Measurements from ENCODE around the gene PIPOX. TPM values are rescaled to one million over a fixed set of nuclear protein-coding genes. Genes with fewer than 3 reads are reported as not detected.
A peak's percentile ranks its signal among the peaks of the same experiment; 100 is the strongest.

The PIPOX gene
- total RNA-seq, 2 donors from 2014 or later: 3.2 to 5.0 TPM

DNA sequence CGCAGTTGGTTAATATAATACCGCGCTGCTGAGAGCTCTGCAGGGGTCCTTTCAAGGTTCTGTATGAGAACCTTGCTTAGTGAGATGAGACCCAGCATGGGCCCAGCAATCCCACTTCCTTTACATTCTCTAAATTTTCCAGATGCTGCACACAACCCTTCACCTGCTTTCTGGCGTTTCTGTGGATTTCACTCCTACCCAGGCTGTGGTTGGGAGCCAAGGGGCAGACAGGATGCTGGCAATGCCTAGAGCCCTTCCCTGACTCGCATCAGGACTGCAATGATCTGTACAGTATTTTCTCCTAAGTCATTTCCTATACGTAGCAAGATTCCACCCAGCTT lies 10.1 kb upstream of the PIPOX start:
- Mint-ChIP-seq H3K27ac (no peak overlapping the region), H3K4me1 (ENCODE audit: low read depth in 2 of 2) (no peaks in the 10 kb centered on the region), H3K4me3 (no peak overlapping the region), H3K36me3 (peaks cover 13% of the 10 kb centered on the region), H3K9me3 (peaks cover 4% of the 10 kb centered on the region), H3K27me3 (peaks cover 34 to 38% of the 10 kb centered on the region in 2 donors)
- no peak for ATAC-seq
- DNase-seq (ENCODE audit: low spot score): no peak

- Mint-ChIP-seq H3K27ac (no peak overlapping the region), H3K27me3 (peaks cover 32 to 38% of the 10 kb centered on the region in 2 donors), H3K36me3 (peaks cover 13% of the 10 kb centered on the region), H3K4me3 (no peak overlapping the region), H3K9me3 (peaks cover 4% of the 10 kb centered on the region), H3K4me1 (ENCODE audit: low read depth in 2 of 2) (no peaks in the 10 kb centered on the region)
- no peak for ATAC-seq
- no peak for DNase-seq (ENCODE audit: low spot score)
Observed at GRCh38 chr17:29034510-29034909, 8.4 kb upstream of the PIPOX start.

DNA sequence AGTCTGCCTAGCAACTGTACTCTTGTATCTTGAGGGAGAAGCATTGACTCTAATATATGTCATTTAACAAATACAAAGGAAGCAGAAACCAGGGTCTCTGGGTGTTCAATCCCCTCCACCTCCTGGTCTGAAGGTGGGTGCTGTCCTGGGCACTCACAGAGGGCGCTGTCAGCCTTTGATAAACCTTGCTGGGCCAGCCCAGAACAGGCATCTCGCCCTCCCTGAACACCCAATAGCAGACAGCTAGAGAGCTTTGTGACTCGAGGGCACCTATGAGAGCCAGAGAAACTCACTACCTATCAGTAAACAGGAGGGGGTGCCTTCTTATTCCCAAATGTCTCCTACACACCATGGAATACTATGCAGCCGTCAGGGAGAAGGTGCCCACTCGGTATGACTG lies 6.4 kb upstream of the PIPOX start:
- H3K4me3 Mint-ChIP-seq: no peak overlapping the region
- no peak for DNase-seq (ENCODE audit: low spot score)
- peaks cover 13% of the 10 kb centered on the region for H3K36me3 Mint-ChIP-seq
- no peaks in the 10 kb centered on the region for H3K4me1 Mint-ChIP-seq (ENCODE audit: low read depth in 2 of 2)
- H3K27ac Mint-ChIP-seq: no peak overlapping the region
- peaks cover 4% of the 10 kb centered on the region for H3K9me3 Mint-ChIP-seq
- peaks cover 27% of the 10 kb centered on the region in 2 donors for H3K27me3 Mint-ChIP-seq
- ATAC-seq: no peak

- H3K36me3 Mint-ChIP-seq: peaks cover 13% of the 10 kb centered on the region
- H3K9me3 Mint-ChIP-seq: peaks cover 4% of the 10 kb centered on the region
- no peak overlapping the region for H3K4me3 Mint-ChIP-seq
- DNase-seq (ENCODE audit: low spot score) (no peak), ATAC-seq (peak in 1 of 2 donors; percentile 38)
- peaks cover 16% of the 10 kb centered on the region in 2 donors for H3K27me3 Mint-ChIP-seq
- H3K27ac Mint-ChIP-seq: no peak overlapping the region
- peaks cover 0 to 2% of the 10 kb centered on the region in 2 donors for H3K4me1 Mint-ChIP-seq (ENCODE audit: low read depth in 2 of 2)
Observed at GRCh38 chr17:29037739-29038084, 5.2 kb upstream of the PIPOX start.

DNA sequence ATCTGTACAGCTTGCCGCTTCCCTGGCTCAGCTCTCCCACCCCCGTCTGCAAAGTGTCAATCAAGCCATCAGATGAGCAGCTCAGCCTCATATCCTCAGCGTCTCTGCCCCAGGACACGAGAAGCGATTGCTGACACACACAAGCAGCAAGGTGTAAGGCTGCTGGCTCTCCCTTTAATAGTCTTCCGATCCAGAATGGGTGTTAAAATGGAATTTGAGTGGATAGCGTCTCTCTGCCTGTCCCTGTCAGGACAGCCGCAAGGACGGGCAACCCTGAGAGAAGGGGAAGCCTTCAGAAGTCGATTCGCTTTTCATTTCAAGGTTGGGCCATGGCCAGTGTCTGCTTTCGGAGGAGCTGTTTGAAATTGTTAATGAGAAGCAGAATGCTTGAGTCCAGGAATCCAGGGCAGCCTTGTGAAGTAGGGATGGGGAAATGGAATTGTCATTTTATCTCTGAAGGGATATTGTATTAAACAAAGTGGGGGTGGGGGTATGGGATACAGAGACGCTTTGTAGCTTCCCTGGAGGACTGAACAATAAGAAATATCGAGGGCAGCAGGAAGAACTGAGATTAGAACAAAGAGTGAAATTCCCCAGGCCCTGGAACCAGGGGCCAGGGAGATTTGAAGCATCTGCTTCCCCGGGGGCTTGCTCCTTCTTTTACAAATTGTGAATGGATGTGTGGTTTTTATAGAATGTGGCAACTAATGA lies 4.7 kb upstream of the PIPOX start:
- Mint-ChIP-seq H3K36me3 (peaks cover 13% of the 10 kb centered on the region), H3K27me3 (peaks cover 14 to 16% of the 10 kb centered on the region in 2 donors), H3K9me3 (peaks cover 4% of the 10 kb centered on the region), H3K4me3 (no peak overlapping the region), H3K27ac (no peak overlapping the region), H3K4me1 (ENCODE audit: low read depth in 2 of 2) (peaks cover 0 to 4% of the 10 kb centered on the region in 2 donors)
- ATAC-seq (no peak), DNase-seq (ENCODE audit: low spot score) (no peak)

GRCh38 chr17:29039764-29040598 lies 3.0 kb upstream of the PIPOX start:
- H3K36me3 Mint-ChIP-seq: peaks cover 4% of the 10 kb centered on the region
- DNase-seq (ENCODE audit: low spot score) (no peak), ATAC-seq (no peak)
- no peak overlapping the region for H3K27ac Mint-ChIP-seq
- H3K27me3 Mint-ChIP-seq: peaks cover 5 to 10% of the 10 kb centered on the region in 2 donors
- H3K4me3 Mint-ChIP-seq: no peak overlapping the region
- peaks cover 0 to 4% of the 10 kb centered on the region in 2 donors for H3K4me1 Mint-ChIP-seq (ENCODE audit: low read depth in 2 of 2)
- H3K9me3 Mint-ChIP-seq: no peaks in the 10 kb centered on the region

DNA sequence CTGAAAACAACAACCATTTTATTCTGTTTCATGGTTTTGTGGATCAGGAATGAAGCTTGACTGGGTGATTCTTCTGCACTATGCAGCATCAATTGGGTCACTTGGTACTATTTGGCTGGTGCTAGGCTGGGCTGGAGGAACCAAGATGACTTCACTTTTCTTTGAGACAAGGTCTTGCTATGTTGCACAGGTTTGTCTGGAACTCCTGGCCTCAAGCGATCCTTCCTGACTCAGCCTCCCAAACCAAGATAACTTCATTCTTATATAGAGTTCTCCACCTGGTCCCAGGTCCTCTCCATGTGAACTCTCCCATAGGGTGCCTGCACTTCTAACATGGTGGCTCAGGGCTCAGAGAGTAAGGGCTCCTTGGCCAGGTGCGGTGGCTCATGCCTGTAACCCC lies 1.9 kb upstream of the PIPOX start:
- Mint-ChIP-seq H3K4me1 (ENCODE audit: low read depth in 2 of 2) (peaks cover under 1 to 4% of the 10 kb centered on the region in 2 donors), H3K4me3 (no peak overlapping the region), H3K27ac (no peak overlapping the region), H3K36me3 (no peaks in the 10 kb centered on the region), H3K9me3 (no peaks in the 10 kb centered on the region), H3K27me3 (peaks cover 3 to 5% of the 10 kb centered on the region in 2 donors)
- ATAC-seq: no peak
- DNase-seq (ENCODE audit: low spot score): no peak

DNA sequence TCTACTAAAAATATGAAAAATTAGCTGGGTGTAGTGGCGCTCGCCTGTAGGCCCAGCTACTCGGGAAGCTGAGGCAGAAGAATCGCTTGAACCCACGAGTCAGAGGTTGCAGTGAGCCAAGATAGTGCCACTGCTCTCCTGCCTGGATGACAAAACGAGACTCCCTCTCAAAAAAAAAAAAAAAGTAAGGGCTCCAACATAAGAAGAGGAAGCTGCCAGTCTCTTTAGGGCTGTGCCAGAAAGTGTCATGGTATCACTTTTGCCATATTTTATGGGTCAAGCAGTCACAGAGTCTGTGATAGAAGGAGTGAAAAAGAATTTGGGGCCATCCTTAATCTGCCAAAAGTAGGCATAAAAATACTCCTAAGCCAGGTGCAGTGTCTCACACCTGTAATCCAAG lies 1.4 kb upstream of the PIPOX start:
- ATAC-seq (no peak), DNase-seq (ENCODE audit: low spot score) (no peak)
- H3K36me3 Mint-ChIP-seq: no peaks in the 10 kb centered on the region
- peaks cover 3 to 8% of the 10 kb centered on the region in 2 donors for H3K27me3 Mint-ChIP-seq
- H3K4me3 Mint-ChIP-seq: no peak overlapping the region
- H3K4me1 Mint-ChIP-seq (ENCODE audit: low read depth in 2 of 2): peaks cover 5 to 7% of the 10 kb centered on the region in 2 donors
- no peak overlapping the region for H3K27ac Mint-ChIP-seq
- H3K9me3 Mint-ChIP-seq: no peaks in the 10 kb centered on the region

- Mint-ChIP-seq H3K36me3 (no peaks in the 10 kb centered on the region), H3K27ac (no peak overlapping the region), H3K4me1 (ENCODE audit: low read depth in 2 of 2) (peaks cover 6 to 7% of the 10 kb centered on the region in 2 donors), H3K4me3 (no peak overlapping the region), H3K27me3 (peaks cover 3 to 8% of the 10 kb centered on the region in 2 donors), H3K9me3 (no peaks in the 10 kb centered on the region)
- DNase-seq (ENCODE audit: low spot score): no peak
- peak in 1 of 2 donors; percentile 24 for ATAC-seq
Observed at GRCh38 chr17:29042026-29042678, 789 bp upstream of the PIPOX start.

DNA sequence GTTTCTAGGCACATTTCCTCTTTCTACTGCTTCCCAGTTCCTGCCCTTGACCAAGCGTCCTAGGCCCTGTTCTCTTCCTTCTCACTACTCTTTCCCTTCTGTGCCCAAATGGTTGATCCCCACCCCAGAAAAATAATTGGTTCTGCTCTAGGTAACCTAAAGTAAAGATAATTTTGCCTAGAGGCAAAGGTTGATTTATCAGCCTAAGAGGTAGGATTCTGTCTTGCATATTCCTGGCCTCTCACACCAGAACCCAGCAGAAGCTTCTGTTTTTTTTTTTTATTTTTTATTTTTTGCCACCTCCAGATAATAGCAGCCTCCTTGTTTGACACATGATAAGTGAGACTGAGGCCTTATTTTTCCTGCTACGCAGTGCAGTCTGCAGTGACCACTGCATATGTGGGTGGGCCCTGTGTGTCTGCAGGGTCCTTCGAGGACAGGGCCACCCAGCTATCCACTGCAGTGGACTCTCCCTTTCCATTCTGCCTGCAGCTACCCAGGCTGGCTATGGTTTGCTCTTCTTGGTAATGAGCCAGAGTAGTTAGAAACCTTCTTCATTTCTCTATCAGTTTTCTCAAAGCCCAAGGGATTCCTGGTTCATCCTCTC lies 701 bp downstream of the PIPOX start:
- Mint-ChIP-seq H3K4me1 (ENCODE audit: low read depth in 2 of 2) (peaks cover 6 to 7% of the 10 kb centered on the region in 2 donors), H3K36me3 (no peaks in the 10 kb centered on the region), H3K27ac (no peak overlapping the region), H3K4me3 (no peak overlapping the region), H3K9me3 (no peaks in the 10 kb centered on the region), H3K27me3 (peaks cover 3 to 8% of the 10 kb centered on the region in 2 donors)
- no peak for ATAC-seq
- DNase-seq (ENCODE audit: low spot score): no peak

DNA sequence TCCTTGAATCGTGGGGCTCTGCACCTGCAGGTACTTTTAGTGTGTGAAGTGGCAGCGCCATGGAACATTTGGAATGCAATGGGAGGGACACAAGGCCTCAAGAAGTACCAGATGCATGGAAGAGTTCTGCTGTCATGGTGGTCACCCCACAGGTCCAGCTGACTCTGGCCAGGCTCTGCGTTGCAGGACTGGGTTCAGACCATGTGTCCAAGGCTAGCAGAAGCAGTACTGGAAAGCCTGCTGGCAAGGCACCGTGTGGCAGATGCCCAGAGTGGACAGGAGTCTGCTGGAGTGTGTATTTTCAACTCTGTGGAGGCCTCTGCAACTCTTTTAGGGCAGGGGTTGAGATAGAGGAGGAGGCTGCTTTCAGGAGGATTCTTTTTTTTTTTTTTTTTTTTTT lies 2.1 kb downstream of the PIPOX start:
- H3K36me3 Mint-ChIP-seq: no peaks in the 10 kb centered on the region
- DNase-seq (ENCODE audit: low spot score) (no peak), ATAC-seq (no peak)
- no peak overlapping the region for H3K27ac Mint-ChIP-seq
- peaks cover 6 to 7% of the 10 kb centered on the region in 2 donors for H3K4me1 Mint-ChIP-seq (ENCODE audit: low read depth in 2 of 2)
- peaks cover 3 to 8% of the 10 kb centered on the region in 2 donors for H3K27me3 Mint-ChIP-seq
- H3K4me3 Mint-ChIP-seq: no peak overlapping the region
- no peaks in the 10 kb centered on the region for H3K9me3 Mint-ChIP-seq

DNA sequence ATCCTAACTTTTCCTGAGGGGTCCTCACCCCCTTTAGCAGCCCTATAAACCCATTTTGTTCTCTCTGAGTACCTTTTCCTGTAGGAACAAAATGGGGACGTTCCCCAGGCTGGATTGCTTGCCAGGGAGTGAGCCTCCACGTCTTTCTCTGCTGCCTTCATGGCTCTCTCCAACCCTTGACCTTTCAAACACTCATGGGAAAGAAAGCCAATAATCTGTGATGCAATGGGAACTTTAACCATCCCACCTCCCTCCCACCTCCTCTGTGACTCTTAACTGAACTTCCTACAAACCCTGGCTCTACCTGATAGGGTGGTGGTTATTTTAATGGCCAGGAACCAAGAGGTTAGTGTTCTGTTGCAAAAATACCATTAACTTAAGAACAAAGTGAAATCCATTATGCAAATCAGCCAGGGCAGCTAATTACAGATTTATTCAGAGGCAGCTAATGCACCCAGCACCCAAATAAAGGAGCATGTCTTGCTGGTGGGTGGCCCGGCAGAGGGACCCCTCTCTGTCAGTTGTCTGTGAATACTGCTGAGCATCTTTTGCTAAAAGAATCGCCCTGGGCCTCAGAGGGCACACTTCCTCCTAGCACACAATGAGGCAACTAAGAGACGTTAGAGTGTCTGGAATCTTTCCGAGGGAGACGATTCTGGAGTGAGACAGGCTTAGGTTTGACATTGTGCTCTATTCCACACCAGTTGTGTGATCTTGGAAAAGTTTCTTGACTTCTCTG lies 3.0 kb downstream of the PIPOX start:
- DNase-seq (ENCODE audit: low spot score) (no peak), ATAC-seq (no peak)
- Mint-ChIP-seq H3K4me1 (ENCODE audit: low read depth in 2 of 2) (peaks cover 6 to 7% of the 10 kb centered on the region in 2 donors), H3K9me3 (no peaks in the 10 kb centered on the region), H3K36me3 (no peaks in the 10 kb centered on the region), H3K4me3 (no peak overlapping the region), H3K27me3 (peaks cover 3 to 8% of the 10 kb centered on the region in 2 donors), H3K27ac (no peak overlapping the region)

- Mint-ChIP-seq H3K27ac (no peak overlapping the region), H3K9me3 (no peaks in the 10 kb centered on the region), H3K27me3 (peaks cover 3 to 8% of the 10 kb centered on the region in 2 donors), H3K36me3 (no peaks in the 10 kb centered on the region), H3K4me1 (ENCODE audit: low read depth in 2 of 2) (peaks cover 6 to 7% of the 10 kb centered on the region in 2 donors), H3K4me3 (no peak overlapping the region)
- DNase-seq (ENCODE audit: low spot score) (no peak), ATAC-seq (peak in 1 of 2 donors; percentile 80)
Observed at GRCh38 chr17:29046473-29046839, 3.5 kb downstream of the PIPOX start.
